GM12874 (cell line): ENCODE measurements around the gene ERMP1.

Experiments
- CTCF ChIP-seq: IDR thresholded peaks from 2 replicates; pipeline ENCODE4 v1.5.1; 2011; ENCODE audit warnings: low read depth, mild to moderate bottlenecking, control low read depth, low read length, moderate library complexity; ENCODE audit not compliant: insufficient read depth

Gene ERMP1

GRCh38 chr9:5767968-5768932 is 64.7 kb downstream of the ERMP1 start:
- no peak for TF ChIP-seq CTCF

GRCh38 chr9:5764130-5764868 is 68.6 kb downstream of the ERMP1 start:
- TF ChIP-seq CTCF: no peak

GRCh38 chr9:5762421-5762820 is 70.5 kb downstream of the ERMP1 start:
- TF ChIP-seq CTCF: no peak

- no peak for TF ChIP-seq CTCF
Observed at GRCh38 chr9:5760338-5760737, 72.6 kb downstream of the ERMP1 start.

- no peak for TF ChIP-seq CTCF
Observed at GRCh38 chr9:5756633-5757032, 76.3 kb downstream of the ERMP1 start.

GRCh38 chr9:5750569-5750968 is 82.3 kb downstream of the ERMP1 start:
- no peak for TF ChIP-seq CTCF

GRCh38 chr9:5749306-5749705 is 83.6 kb downstream of the ERMP1 start:
- no peak for TF ChIP-seq CTCF
